Stimulated activated CD4-positive, alpha-beta T cell treated with anti-CD3 and anti-CD28 coated beads, Interleukin-12 subunit alpha, Interleukin-12 subunit beta, amount 100 ng/mL, for 24 hours (primary cell): ENCODE measurements around the gene JKAMP.
"Not testable (repeated sequence)": the region's sequence is repeated elsewhere in the genome, so short reads cannot be mapped to it uniquely, and the experiment has no call there.

Experiments
- DNase-seq, 2 experiments: peaks; one replicate each; pipeline ENCODE4 v3.0.0-alpha.2; 2020; ENCODE audit warnings: low read depth in 2 of 2

The JKAMP gene, protein sequence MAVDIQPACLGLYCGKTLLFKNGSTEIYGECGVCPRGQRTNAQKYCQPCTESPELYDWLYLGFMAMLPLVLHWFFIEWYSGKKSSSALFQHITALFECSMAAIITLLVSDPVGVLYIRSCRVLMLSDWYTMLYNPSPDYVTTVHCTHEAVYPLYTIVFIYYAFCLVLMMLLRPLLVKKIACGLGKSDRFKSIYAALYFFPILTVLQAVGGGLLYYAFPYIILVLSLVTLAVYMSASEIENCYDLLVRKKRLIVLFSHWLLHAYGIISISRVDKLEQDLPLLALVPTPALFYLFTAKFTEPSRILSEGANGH

DNA sequence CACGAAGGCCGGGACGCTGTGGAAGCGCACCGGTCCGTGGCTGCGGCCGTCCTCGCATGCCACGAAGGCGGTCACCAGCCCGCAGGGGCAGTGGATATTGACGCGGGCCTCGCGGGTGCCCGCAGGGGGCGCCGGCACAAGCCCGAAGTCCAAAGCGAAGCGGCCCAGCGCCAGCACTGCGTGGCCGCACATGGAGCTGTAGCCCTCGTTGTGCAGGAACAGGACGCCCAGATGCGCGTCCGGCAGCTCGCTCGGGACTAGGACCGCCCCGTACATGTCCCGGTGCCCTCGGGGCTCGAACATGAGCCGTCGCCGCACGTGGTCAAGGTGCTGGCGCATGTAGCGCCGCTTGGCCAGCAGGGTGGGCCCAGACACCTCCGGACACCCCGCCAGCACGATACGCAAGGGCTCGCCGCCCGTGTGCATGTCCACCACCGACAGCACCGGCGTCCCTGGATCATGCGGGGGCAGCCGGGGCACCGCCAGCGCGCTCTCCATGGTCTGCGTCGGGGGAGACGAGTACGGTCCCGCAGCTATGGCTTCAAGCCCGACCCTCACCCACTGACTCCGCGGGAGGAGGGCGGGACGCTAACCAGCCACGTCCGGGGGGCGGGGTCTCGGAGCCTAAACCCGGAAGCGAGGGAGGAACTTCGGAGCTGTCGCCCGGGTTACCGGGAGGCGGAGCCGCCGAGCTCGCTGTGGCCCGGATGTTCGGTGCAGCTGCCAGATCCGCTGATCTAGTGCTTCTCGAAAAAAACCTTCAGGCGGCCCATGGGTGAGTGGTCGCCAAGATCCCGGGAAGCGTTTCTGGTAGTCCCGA, at the start of gene JKAMP, which contains the start of gene L3HYPDH:
Gene JKAMP, plus strand, starts transcription at position 699 of the 820 bp plus-strand sequence. Its CDS starts 73 bp downstream, at position 772.
Gene L3HYPDH, minus strand, starts transcription at position 590 of the 820 bp plus-strand sequence. Its CDS starts 92 bp downstream, at position 498.
- DNase-seq: peak; percentile 94 to 98

DNA sequence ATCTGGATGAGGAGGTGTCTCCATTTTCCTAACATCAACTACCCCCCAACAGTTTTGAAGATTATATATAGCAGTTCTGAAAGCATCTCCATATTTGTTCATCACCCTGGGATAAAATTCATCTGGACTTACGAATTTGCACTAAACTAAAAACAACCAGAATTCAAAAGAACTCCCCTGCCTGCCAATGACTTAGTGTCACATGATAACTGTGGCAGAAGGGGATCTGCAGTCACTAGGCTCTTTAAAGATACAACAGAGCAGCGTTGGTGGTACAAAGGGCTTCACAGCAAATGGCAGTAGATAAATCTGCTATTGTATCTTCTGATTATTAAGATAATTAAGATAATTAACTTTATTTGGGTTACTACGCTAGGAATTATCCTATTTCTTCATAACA, 49.2 kb upstream of the JKAMP start:
- no peak for DNase-seq

DNA sequence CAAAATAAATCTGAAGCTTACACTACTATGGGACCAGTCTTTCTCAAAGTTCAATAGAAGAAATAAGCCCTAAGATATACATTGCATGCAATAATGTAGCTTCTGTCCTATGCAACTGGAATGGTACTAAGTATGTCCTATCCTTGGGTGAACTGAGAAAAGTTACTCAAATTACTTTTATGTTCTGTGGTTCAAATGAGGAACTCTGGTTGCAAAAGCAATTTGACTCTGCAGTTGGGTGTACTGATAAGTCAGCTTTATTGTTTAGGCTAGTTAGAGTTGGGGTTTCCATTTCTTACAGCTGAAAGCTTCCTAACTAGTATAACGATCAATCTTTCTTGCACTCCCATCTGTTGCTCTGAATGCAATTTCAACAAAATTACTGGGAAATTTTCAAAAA, 48.3 kb upstream of the JKAMP start:
- no peak for DNase-seq

DNA sequence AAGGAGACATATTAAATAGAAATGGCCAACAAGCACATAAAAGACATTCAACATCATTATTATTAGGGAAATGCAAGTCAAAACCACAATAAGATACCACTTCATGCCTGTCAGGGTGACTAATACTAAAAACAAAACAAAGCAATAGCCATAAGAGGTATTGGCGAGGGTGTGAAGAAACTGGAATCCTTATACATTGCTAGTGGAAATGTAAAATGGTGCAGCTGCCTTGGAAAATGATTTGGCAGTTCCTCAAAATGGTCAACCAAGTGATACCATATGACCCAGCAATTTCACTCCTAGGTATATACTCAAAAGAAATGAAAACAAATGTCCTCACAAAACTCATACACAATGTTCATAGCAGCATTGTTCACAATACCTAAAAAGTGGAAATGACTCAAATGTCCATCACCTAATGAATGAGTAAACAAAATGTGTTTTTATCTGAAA, 46.1 kb upstream of the JKAMP start:
- DNase-seq: no peak

DNA sequence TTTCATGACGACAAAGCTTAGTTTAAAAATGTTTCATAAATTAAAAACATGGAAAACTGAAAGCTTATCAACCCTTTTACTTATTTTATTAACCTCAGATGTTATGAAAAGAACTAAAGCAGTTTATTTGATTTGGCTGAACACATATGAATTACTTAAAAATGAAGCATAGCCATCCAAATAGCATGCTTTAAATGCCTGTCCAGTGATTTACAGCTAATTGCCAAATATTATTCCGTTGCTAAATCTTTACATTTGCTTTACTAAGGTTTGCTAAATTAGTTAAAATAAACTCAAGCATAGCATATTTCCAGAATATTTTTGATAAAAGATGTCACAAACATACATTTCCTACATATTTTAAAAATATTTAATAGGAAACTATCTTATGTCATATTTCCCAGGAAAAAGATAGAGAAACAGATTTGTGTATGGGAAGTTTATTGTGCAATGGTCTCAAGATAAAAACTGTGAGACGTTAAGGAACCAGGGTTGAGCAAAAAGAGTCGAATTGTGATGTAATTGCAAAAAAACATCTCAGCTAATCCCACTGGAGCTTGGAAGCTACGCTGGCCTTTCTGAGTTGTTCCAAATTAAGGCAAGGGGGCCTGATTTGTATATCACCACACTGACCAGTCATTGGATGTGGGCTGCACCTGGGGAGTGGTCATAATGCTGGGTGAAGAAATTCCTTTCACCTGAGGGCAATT, 44.9 kb upstream of the JKAMP start:
- no peak for DNase-seq

DNA sequence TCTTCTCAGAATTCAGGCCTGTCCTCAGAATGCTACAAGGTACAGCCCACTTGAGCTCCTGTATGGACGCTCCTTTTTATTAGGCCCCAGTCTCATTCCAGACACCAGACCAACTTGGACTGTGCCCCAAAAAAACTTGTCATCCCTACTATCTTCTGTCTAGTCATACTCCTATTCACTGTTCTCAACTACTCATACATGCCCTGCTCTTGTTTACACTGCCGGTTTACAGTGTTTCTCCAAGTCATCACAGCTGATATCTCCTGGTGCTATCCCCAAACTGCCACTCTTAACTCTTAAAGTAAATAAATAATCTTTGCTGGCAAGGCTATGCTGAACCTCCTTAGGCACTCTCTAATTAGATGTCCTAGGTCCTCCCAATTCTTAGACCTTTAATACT, 35.6 kb upstream of the JKAMP start:
- not testable (repeated sequence) for DNase-seq

DNA sequence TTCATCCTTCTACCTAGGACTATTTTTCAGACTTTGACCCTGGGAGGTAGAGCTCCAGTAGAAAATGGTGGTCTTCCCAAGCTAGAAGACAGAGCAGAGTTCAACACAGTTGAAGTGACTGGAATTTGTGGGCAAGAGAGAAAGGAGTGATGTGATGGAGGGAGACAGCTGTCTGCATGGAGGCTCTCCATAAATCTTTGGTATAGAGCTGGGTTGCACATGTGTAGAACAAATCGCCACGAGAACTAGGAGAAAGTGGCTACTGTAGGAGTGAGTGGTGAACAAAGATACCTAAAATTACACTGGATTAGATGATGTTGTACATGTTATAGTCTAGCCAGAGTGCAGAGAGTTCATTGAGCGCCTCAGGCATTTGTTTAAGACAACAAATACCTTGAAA, 33.6 kb upstream of the JKAMP start:
- no peak for DNase-seq

DNA sequence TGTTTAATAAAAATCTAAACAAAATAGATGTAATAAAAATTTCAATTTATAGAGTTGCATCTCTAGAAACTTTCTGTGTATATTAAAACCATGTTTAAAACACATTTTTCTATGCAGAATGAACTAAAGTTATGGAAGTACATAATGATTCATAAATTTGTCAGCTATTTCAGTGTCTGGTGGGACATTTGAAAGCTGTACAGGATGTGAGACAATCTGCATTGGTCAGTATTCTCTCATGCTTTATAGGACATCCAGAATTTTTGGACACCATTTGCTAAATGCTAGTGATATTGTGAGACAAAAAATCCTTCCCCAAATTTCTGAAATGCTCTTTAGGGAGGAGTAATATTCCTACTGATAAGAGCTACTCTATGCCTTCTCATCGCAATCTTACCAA, 32.5 kb upstream of the JKAMP start:
- DNase-seq: no peak

DNA sequence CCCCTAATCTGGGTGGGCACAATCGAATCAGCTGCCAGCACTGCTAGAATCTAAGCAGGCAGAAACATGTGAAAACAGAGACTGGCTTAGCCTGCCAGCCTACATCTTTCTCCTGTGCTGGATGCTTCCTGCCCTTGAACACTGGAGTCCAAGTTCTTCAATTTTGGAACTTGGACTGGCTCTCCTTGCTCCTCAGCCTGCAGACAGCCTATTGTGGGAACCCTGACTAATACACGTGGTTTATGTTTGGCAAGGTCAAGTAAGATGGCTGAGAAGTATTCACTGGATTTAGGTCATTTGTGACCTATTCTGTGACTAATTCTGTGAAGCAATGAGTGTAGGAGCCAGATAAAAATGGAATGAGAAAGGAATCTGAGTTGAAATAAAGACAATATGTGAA, 30.2 kb upstream of the JKAMP start:
- no peak for DNase-seq

DNA sequence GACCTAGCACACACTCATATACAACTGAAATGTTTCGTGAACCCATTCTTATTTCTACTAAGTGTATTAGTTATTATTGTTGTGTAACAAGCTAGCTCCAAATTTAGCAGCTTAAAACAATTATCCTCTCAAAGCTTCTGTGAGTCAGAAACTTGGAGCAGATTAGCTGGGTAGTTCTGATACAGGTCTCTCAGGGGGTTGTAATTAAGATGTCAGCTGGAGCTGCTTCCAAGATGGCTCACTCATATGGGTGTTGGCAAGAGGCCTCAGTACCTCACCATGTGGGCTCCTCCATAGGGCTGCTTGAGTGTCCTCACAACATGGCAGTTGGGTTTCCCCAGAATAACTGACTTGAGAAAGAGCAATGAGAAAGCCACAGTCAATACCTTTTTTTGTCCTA, 28.9 kb upstream of the JKAMP start:
- no peak for DNase-seq

DNA sequence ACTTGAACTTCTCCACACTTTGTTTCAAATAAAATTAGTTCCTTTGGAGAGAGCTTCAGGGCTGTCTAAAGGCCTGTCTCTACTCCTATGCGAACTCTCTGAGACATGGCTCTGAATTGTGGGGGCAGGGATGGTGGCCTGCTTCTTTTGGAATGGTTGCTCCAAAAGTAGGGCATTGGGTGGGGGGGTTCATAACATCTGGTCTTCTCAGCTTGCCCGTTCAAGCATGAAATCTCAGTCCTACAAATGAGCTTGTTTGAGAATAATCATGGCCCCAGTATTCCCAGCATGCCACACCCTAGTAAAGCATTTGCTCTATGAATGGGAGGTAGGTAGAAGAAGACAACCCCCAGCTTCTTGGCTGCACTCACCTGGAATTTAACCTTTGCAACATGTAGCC, 25.8 kb upstream of the JKAMP start:
- no peak for DNase-seq

DNA sequence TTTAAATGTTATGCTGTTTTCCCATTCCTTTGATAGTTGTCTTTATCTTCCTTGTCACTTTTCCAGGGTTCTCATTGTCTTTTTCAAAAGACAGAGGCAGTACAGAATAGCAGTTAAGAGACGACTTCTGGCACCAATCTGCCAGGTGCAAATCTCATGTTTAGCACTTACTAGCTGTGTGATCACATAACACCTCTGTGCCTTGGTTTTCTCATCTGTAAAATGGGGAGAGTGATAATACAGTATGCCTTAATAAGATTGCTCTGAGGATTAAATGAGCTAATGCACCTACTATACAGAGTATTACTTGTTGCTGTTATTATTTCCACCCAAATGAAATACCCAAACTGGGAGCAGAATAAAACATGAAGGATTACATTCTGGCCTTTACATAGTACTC, 23.9 kb upstream of the JKAMP start:
- DNase-seq: no peak

DNA sequence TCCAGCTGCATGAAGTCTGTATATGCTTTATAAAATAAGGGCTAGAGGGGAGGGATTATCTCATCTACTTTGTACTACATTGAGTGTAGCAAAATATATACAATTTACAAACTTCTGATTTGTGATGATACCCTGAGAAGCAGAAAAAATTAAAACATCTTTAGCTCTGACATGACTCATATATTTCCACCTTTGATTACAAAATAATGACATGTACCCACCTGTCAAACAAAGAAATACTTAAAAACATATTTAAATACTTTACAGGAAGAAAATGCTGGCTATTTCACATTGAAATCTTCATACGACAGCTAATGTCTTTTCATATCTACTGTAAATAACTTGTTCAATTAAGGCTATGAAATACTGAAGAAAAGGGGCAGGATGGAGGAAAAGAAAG, 22.4 kb upstream of the JKAMP start:
- DNase-seq: no peak

DNA sequence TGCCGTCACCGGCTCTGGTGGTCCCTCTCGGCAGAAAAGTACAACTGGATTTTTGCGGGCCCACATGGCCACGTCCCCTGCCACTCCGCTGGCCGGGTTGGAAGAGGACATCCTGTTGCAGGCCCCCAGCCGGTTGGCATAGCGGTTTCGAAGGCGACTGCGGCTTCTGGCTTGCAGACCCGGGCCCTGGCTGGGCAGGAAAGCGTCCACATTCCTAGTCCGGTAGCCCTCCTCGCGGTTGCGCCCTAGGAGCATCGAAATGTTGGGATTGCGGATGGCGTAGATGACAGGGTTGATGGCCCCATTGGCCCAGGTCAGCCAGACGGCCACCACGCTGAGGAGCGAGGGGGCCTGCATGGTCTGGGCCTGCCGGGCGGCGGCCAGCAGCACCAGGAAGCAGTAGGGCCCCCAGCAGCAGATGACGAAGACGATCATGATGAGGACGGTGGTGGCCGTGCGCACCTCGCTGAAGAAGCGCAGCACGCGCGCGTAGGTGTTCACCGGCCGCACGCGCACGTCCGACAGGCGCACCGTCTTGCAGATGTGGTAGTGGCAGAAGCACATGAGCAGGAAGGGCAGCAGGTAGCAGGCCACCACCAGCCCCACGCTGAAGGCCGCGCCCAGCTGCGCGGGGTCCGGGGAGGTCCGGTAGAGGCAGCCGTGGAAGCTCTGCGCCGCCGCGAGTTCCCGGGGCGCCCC, 20.4 kb upstream of the JKAMP start:
- DNase-seq: peak in 1 of 2 experiments; percentile 8

DNA sequence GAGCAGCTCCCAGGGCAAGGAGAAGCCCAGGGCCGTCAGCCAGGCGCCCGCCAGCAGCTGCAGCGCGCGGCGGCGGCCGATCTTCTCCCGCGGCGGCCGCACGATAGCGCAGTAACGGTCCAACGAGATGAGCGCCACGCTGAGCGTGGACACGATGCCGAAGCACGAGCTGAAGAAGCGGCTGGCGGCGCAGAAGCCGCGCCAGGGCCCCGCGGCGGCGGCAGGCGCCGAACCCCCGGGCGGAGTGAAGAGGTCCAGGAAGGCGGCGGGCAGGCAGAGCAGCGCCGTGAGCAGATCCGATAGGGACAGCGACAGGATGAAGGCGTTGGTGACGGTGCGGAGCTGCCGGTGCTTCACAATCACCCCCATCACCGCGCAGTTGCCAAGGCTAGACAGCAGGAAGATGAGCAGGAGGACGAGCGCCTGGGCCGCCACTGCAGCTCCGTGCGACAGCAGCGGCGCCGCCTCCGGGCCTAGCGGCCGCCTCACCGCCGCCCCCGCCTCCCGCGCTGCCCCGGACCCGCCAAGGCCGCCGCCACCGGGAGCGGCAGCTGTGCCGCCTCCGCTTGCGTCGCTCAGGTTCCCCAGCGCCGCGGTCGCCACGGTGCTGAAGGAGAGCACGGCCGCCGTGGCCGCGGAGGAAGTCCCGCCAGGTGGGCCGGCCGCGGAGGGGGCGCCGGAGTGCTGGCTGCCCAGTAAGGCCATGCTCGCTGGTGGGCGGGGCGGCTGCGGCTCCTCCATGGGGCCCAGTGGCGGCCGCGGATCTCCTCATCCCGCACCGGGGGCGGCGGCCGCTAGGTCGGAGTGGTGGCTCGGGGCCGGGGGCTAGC, 19.6 kb upstream of the JKAMP start:
- DNase-seq: peak in 1 of 2 experiments; percentile 30

DNA sequence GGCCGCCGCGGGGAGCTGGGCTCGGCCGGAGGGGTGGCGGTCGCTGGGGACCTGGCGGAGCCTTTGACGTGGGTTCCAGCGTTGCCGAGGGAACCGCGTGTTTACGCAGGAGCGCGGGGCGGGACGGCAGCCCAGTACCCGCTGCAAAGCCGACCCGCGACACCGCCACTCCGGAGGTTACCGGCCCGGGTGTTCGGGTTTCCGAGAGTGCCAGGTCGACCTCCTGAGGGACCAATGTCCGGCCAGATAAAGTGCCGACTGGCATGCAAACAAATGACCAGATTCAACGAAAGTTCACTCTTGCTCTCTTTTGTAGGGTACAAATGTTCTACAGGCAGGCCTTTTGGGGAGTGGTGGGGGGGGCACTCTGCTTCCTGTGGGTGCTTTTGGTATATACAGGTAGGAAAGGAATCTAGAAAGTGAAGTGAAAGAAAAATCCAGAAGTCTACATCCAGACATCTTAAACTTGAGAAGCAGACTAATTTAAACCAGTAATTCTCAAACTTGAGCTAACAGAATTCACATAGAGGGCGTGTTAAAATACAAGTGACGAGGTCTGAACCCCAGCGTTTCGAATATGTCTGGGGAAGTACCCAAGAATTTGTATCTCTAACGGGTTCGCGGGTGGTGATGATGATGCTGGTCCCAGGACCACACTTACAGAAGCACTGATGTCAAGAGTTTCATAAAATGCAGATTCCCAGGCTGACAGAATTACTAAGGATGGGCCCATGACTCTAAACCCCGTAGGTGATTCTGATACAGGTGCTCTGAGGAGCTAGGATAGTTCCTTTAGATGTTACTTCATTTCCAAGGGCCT, 18.8 kb upstream of the JKAMP start, which contains the start of gene GPR135:
Gene GPR135, minus strand, starts transcription at position 65 of the 820 bp plus-strand sequence. CDS start 154 bp downstream, outside the sequence.
- DNase-seq: peak in 1 of 2 experiments; percentile 32

DNA sequence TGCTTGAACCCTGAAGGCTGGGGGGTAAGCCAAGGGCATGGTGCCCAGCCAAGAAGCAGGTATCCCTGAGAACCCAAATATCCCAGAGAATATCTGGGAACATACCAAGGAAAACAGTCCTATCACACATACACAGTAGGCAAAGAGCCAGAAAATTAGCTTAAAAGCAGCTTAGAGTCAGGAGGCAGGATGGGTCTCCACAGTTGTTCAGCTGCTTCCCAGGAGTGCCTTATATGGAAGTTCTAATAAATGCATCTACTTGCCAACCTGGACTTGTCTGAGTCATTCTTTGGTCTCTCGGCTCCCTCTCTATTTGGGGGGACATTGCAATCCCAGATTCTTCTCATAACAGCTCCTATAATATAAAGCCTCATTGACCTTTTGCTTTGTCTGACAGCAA, 10.1 kb upstream of the JKAMP start:
- DNase-seq: no peak

DNA sequence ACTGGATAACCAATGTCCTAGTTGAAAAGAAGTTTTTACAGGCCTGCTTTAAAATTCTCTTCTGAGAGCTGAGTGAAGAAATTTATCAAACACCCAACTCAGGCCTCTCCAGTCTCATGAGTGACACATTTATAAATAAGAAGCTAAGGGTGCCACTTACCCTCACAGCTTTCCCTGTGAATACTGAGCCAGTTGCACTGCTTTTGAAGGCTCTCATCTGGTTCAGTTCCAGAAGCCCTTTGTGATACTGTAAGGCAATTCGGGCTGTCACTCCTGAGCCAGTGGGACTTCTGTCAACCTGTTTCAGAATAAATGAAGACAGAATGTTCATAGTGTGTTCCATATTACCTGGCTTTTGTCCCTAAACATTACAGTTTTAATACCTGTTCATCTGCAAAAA, 8.6 kb upstream of the JKAMP start:
- no peak for DNase-seq

DNA sequence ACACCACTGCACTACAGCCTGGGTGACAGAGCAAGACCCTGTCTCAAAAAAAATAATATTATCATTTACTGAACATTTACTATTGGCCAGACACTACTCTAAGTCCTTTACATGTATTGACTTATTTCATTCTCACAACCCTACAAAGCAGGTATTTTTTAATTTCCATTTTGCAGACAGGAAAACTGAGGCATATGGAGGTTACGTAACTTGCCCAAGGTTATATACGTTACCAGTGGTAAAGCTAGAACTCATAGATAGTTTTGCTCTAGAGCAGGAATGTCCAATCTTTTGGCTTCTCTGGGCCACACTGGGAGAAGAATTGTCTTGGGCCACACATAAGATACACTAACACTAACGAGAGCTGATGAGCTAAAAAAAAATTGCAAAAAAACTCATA, 5.8 kb upstream of the JKAMP start:
- DNase-seq: no peak

DNA sequence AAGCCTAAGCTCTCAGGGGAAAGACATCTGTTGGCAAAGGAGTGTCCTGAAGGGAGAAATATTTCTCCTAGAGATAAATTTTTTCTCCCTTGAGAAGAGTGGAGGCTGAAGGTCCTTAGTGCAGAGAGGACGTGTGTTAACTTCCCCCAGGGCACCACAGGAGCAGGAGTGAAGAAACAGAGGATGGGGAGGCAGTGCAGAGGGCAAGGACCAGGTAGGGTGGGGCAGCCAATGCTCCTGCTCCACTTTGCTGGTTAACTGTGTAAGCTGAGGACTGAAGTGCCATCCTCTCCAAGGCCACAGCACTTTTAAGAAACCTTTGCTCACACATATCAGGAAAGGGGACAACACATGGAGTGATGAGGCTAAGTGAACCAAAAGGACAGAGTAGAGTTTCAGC, 4.2 kb upstream of the JKAMP start:
- DNase-seq: no peak
